Keratinocyte (primary cell): ENCODE measurements around the gene CNPPD1.

Experiments used
- EZH2 ChIP-seq: IDR thresholded peaks from one replicate; pipeline ENCODE4 v1.6.1; 2012; ENCODE audit warnings: inconsistent platforms, mild to moderate bottlenecking, low read length, moderate library complexity
- TF ChIP-seq, protein P1 (sequence below), 3 experiments: IDR thresholded peaks in 1 of 3; conservative IDR thresholded peaks in 1 of 3; optimal IDR thresholded peaks in 1 of 3; 2 replicates in 2 of 3; 3 replicates in 1 of 3; pipeline versions ENCODE3 to v1.5.1; 2011; ENCODE audit warnings: low read length in 3 of 3, mild to moderate bottlenecking in 3 of 3, moderate library complexity in 2 of 3, control low read depth in 1 of 3, inconsistent platforms in 1 of 3; ENCODE audit not compliant: insufficient read depth in 2 of 3; ENCODE audit errors: extremely low read depth in 1 of 3

DNA sequence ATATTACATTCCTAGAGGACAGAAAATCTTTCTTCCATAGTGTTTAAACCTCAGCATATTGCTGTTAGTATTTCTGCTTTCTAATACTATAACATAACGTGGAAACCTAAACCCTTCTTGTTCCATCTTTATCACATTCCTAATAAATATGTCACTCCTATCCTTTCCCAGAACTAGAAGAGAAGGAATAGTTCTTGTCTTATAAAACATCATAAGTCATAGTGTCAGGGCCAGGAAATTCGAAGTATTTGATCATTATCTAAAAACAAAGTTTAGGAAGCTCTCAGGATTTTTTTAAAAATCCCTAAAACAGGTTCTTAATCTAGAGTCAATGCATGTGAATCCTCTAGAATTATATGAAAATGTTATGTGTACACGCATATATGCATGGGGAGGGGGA is 18.1 kb downstream of the CNPPD1 start:
- TF ChIP-seq, protein P1, sequence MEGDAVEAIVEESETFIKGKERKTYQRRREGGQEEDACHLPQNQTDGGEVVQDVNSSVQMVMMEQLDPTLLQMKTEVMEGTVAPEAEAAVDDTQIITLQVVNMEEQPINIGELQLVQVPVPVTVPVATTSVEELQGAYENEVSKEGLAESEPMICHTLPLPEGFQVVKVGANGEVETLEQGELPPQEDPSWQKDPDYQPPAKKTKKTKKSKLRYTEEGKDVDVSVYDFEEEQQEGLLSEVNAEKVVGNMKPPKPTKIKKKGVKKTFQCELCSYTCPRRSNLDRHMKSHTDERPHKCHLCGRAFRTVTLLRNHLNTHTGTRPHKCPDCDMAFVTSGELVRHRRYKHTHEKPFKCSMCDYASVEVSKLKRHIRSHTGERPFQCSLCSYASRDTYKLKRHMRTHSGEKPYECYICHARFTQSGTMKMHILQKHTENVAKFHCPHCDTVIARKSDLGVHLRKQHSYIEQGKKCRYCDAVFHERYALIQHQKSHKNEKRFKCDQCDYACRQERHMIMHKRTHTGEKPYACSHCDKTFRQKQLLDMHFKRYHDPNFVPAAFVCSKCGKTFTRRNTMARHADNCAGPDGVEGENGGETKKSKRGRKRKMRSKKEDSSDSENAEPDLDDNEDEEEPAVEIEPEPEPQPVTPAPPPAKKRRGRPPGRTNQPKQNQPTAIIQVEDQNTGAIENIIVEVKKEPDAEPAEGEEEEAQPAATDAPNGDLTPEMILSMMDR (optimal IDR thresholded peaks at IDR 0.05 in 1 of 3, IDR thresholded peaks at IDR 0.05 in 1 of 3, conservative IDR thresholded peaks at IDR 0.05 in 1 of 3; ENCODE audit: extremely low read depth in 1 of 3, insufficient read depth in 2 of 3, low read length in 3 of 3), result no peak
- TF ChIP-seq EZH2, result no peak
